Measurements from ENCODE around the gene PHF1.

DNA sequence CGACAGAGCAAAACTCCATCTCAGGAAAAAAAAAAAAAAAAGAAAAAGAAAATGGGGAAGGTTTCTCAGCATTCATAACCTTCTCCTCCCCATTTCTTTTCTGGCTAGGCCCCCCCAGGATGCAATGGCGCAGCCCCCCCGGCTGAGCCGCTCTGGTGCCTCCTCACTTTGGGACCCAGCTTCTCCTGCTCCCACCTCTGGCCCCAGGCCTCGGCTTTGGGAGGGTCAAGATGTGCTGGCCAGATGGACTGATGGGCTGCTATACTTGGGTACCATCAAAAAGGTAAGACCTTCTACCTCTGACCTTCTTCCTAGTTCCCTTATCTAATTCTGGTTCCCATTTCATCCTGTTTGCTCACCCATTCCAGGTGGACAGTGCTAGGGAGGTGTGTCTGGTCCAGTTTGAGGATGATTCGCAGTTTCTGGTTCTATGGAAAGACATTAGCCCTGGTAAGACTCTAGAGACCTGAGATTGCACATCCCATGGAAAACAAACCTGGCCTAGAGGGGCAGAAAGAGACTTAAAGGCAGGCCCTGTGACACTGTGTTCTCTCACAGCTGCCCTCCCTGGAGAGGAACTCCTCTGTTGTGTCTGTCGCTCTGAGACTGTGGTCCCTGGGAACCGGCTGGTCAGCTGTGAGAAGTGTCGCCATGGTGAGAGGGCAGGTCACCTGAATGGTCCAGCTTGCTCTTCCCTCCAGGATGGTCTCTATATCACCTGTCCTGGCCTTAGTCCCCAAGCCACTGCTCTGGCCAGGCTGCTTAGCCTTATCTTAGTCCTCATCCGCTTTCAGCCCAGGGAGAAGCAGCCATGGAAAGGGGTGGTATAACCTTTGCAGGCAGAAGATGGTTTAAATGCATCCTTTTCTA is 1.6 kb downstream of the PHF1 start:
- TF ChIP-seq POLR2AphosphoS5 (IDR thresholded peaks at IDR 0.05; ENCODE audit: insufficient read depth in 1 of 2, low read depth in 1 of 2), result no peak
- TF ChIP-seq, protein P1, sequence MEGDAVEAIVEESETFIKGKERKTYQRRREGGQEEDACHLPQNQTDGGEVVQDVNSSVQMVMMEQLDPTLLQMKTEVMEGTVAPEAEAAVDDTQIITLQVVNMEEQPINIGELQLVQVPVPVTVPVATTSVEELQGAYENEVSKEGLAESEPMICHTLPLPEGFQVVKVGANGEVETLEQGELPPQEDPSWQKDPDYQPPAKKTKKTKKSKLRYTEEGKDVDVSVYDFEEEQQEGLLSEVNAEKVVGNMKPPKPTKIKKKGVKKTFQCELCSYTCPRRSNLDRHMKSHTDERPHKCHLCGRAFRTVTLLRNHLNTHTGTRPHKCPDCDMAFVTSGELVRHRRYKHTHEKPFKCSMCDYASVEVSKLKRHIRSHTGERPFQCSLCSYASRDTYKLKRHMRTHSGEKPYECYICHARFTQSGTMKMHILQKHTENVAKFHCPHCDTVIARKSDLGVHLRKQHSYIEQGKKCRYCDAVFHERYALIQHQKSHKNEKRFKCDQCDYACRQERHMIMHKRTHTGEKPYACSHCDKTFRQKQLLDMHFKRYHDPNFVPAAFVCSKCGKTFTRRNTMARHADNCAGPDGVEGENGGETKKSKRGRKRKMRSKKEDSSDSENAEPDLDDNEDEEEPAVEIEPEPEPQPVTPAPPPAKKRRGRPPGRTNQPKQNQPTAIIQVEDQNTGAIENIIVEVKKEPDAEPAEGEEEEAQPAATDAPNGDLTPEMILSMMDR (IDR thresholded peaks at IDR 0.05), result no peak
- no peak for TF ChIP-seq POLR2A (IDR thresholded peaks at IDR 0.05)

Measured in vagina (tissue), 2 donors.